Head of caudate nucleus (tissue), 42 donors: ENCODE data around the gene NINL.
"Not testable (repeated sequence)": the region's sequence is repeated elsewhere in the genome, so short reads cannot be mapped to it uniquely, and the experiment has no call there.

ENCODE experiments used
- DNase-seq, 42 donors: peaks; one replicate each; pipeline versions ENCODE4 v3.0.0 to v3.0.0-alpha.2; 2020 to 2021; ENCODE audit warnings: mixed read lengths in 7 of 42
- intact Hi-C: fragments of 100-400 bp; cut with DNase I; formaldehyde crosslinking; loops from one replicate; pipeline ENCODE4 v1.15.0; 2022

Gene NINL

GRCh38 chr20:25602191-25602913 lies 17.0 kb upstream of the NINL start:
- DNase-seq, intact Hi-C loops: not testable (repeated sequence)

GRCh38 chr20:25601659-25602058 lies 16.3 kb upstream of the NINL start:
- DNase-seq = no peak
- intact Hi-C loops = no loop called here

DNA sequence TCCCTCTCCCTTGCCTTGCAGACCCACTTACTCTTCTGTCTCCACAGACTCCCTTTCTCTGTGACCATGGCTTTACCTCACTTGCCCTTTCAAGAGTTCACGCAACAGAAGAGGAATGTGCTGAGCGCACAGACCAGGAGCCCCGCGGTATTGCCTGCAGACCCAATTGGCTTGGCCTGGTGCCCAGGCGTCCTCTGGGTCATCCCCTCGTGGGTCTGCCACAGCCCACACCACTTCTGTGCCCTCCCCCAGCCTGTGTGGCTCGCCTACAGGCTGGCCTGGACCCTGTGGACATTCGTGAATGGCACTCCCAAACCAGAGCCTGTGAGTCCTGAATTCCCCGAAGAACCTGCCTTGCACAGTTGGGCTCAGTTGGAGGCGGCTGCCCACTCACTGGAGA lies 15.3 kb upstream of the NINL start:
- DNase-seq = no peak
- intact Hi-C loops = no loop called here

GRCh38 chr20:25592135-25592852 lies 7.0 kb upstream of the NINL start:
- no peak for DNase-seq
- intact Hi-C loops = no loop called here

- DNase-seq, intact Hi-C loops: not testable (repeated sequence)
Observed at GRCh38 chr20:25590778-25591177, 5.4 kb upstream of the NINL start.

DNA sequence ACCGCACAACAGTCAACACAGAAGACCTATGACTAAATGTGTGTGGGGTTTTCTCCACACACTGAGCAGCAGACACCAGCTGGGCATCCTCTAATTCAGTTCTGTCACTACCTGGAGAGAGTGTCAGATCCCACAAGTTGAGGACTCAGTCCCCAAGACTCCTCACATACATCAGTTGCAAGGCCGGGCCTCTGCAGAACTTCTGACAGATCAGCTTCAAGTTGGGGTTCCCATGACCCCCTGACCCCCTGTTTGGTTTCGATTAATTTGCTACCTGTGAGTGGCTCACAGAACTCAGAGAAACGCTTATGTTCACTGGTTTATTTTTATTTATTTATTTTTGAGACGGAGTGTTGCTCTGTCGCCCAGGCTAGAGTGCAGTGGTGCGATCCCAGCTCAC lies 3.2 kb upstream of the NINL start:
- DNase-seq = no peak
- intact Hi-C loops = no loop called here

GRCh38 chr20:25587536-25587935 lies 2.2 kb upstream of the NINL start:
- intact Hi-C loops = no loop called here
- DNase-seq = no peak

GRCh38 chr20:25586877-25587276 lies 1.5 kb upstream of the NINL start:
- no peak for DNase-seq
- intact Hi-C loops = no loop called here

DNA sequence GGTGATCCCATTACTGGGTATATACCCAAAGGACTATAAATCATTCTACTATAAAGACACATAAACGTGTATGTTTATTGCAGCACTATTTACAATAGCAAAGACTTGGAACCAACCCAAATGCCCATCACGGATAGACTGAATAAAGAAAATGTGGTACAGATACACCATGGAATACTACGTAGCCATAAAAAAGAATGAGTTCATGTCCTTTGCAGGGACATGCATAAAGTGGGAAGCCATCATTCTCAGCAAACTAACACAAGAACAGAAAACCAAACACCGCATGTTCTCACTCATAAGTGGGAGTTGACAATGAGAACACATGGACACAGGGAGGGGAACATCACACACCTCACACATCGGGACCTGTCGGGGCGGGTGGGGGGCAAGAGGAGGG lies 1.7 kb downstream of the NINL start:
- DNase-seq, intact Hi-C loops: not testable (repeated sequence)

DNA sequence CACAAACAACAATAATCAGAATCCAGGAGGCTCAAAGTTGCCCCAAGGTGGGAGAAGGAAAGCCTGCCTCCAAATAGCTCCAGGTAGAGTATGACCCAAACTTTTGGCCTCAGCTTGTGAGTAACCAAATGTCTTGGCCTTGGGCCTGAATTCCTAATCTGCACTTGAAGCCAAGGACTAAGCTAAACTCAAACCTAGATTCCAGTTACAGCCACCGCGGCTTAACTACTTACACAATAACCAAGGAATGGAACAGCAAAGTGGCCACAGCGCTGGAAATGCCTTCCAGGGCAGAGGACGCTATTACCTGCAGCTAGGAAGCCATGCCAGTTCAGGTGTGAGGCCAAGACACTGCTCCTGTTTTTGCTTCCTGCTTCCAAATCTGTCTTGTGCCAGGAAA lies 4.6 kb downstream of the NINL start:
- DNase-seq = no peak
- intact Hi-C loops = no loop called here

DNA sequence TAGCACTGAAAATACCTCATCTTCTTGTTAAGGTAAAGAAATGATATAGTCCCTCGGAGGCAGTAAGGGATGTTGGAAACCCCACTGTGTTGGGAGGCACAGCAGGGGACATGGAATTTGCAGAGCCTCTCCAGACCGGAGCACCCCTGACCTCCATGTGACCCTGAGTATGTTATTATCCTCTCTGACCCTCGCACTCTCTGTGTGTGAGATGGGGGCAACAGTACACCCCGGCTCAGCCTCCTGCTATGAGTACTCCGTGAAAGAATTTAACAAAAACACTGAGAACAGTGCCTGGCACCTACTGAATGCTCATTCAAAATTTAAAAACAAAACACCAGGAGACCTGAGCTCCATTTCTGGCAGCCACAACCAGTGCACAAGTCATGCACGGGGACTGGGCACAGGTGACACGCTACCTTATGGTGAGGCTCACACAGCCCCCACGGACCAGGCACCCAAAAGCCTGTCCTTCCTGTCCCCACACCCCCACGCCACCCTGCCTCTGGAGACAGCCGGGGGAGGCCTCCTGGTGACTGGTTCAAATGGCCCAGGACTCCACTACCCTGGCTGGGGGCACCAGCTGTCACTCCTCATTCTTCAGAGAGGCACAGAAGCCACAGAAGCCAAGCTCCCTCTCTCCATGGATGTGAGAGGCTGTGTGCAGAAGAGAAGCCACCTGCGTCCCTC lies 6.1 kb downstream of the NINL start:
- intact Hi-C loops = no loop called here
- DNase-seq = no peak

GRCh38 chr20:25576783-25577530 lies 8.4 kb downstream of the NINL start:
- intact Hi-C loops = no loop called here
- DNase-seq = peak in 2 of 42 donors; percentile 6 to 18

DNA sequence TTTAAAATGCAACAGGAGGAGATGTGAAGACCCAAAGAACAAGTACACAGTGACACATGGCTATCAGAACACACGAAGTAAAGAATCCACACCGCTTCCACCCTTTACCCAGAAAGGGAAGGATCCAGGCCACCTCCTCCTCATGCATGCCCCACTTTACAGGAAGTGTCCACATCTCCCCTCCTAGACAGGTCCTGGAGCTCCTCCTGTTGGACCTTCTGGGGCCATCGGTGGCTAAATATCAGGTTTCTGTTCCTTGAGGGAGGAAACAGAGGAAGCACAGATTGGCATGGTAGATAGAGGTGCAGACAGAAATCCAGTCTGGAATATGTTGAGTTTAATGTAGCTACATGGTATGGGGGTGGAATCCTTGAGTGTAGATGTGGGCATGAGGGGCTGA lies 10.9 kb downstream of the NINL start:
- DNase-seq = no peak
- intact Hi-C loops = no loop called here

DNA sequence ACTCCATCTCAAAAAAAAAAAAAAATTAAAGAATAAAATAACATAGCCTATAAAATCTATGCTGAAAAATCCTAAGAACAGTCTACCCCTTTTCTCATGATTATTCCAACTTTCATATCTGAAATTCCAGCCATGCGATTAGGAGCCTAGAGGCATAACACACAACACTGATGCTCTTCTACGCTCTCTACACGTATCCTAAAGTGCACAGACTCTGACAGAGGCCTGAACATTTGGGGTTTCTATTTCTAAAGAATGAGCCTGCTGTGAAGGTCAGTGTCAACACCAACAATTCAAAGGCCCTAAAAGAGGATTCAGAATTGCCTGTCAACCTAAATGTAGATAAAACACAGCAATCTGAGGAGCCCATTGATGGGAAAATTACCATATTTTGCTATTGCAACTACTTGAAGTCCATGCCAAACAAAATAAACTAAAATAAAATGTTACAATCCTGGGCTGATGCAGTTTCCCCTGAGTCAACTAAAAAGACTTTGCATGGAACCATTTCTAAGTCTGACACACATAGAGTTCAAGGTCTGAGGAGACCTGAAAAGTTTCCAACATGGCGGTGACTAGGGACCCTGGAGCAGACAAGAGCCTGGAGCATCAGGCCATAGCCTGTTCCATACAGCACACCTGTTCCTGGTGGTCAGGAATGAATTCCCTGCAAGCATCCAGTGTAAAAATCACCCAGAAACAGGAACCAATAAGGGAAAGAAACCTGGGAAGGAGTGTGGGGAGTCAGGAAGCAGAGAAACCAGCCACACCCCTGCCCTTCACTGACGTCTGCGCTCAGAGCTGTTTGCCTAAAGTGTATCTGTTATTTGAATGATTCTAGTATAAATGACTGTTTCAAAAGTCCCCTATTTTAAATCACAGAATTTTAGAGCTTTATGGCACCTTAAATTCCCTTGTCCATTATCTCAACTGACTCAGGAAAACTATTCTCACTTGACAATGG lies 11.8 kb downstream of the NINL start:
- DNase-seq = peak in 1 of 42 donors; percentile 7
- intact Hi-C loops = no loop called here

- intact Hi-C loops = no loop called here
- DNase-seq = peak in 1 of 42 donors; percentile 5
Observed at GRCh38 chr20:25571817-25572216, 13.5 kb downstream of the NINL start.

- intact Hi-C loops = no loop called here
- peak in 1 of 42 donors; percentile 3 for DNase-seq
Observed at GRCh38 chr20:25571240-25571639, 14.1 kb downstream of the NINL start.

- DNase-seq = peak in 1 of 42 donors; percentile 13
- intact Hi-C loops = no loop called here
Observed at GRCh38 chr20:25570148-25570530, 15.2 kb downstream of the NINL start.

- no peak for DNase-seq
- intact Hi-C loops = no loop called here
Observed at GRCh38 chr20:25567286-25567685, 18.0 kb downstream of the NINL start.
